ENCODE data around the gene NLRP11. TPM values are rescaled to one million over a fixed set of nuclear protein-coding genes. Genes with fewer than 3 reads are reported as not detected.
A peak's percentile ranks its signal among the peaks of the same experiment; 100 is the strongest.

The NLRP11 gene
- polyA plus RNA-seq (ENCODE audit: insufficient read length in 4 of 4) = under 1 TPM in 3 of 4 donors, not detected in 1; 0.11 to 0.19 (median 0.15) TPM

- DNase-seq (ENCODE audit: low read depth in 4 of 4, low spot score in 3 of 4) = no peak
These were observed at the start of gene NLRP11 for GRCh38 chr19:55831846-55832245. Gene NLRP11, minus strand, starts transcription at chr19:55831999. Its CDS starts 13,825 bp downstream, at chr19:55818174.

- no peak for DNase-seq (ENCODE audit: low read depth in 4 of 4, low spot score in 3 of 4)
These were observed 45.4 kb upstream of the NLRP11 start for GRCh38 chr19:55877211-55877610.

GRCh38 chr19:55870736-55871135 lies 38.9 kb upstream of the NLRP11 start:
- no peak for DNase-seq (ENCODE audit: low read depth in 4 of 4, low spot score in 3 of 4)

- no peak for DNase-seq (ENCODE audit: low read depth in 4 of 4, low spot score in 3 of 4)
These were observed 35.3 kb upstream of the NLRP11 start for GRCh38 chr19:55867101-55867500.

- no peak for DNase-seq (ENCODE audit: low read depth in 4 of 4, low spot score in 3 of 4)
These were observed 34.7 kb upstream of the NLRP11 start for GRCh38 chr19:55866521-55866920.

- no peak for DNase-seq (ENCODE audit: low read depth in 4 of 4, low spot score in 3 of 4)
These were observed 27.2 kb upstream of the NLRP11 start for GRCh38 chr19:55858969-55859368.

- DNase-seq (ENCODE audit: low read depth in 4 of 4, low spot score in 3 of 4) = no peak
These were observed 26.6 kb upstream of the NLRP11 start for GRCh38 chr19:55858401-55858800.

- DNase-seq (ENCODE audit: low read depth in 4 of 4, low spot score in 3 of 4) = no peak
These were observed 26.2 kb upstream of the NLRP11 start for GRCh38 chr19:55857974-55858373.

GRCh38 chr19:55857149-55857548 lies 25.4 kb upstream of the NLRP11 start:
- DNase-seq (ENCODE audit: low read depth in 4 of 4, low spot score in 3 of 4) = no peak

GRCh38 chr19:55855160-55855559 lies 23.4 kb upstream of the NLRP11 start:
- DNase-seq (ENCODE audit: low read depth in 4 of 4, low spot score in 3 of 4) = no peak

- no peak for DNase-seq (ENCODE audit: low read depth in 4 of 4, low spot score in 3 of 4)
These were observed 7.1 kb upstream of the NLRP11 start for GRCh38 chr19:55838906-55839305.

- no peak for DNase-seq (ENCODE audit: low read depth in 4 of 4, low spot score in 3 of 4)
These were observed 6.5 kb upstream of the NLRP11 start for GRCh38 chr19:55838251-55838650.

- no peak for DNase-seq (ENCODE audit: low read depth in 4 of 4, low spot score in 3 of 4)
These were observed 4.5 kb upstream of the NLRP11 start, which contains the start of gene NLRP4 for GRCh38 chr19:55836340-55836739. Gene NLRP4, plus strand, starts transcription at chr19:55836540. Its CDS starts 15,541 bp downstream, at chr19:55852081.

GRCh38 chr19:55832676-55833075 lies 877 bp upstream of the NLRP11 start:
- DNase-seq (ENCODE audit: low read depth in 4 of 4, low spot score in 3 of 4) = no peak

- no peak for DNase-seq (ENCODE audit: low read depth in 4 of 4, low spot score in 3 of 4)
These were observed 1.1 kb downstream of the NLRP11 start for GRCh38 chr19:55830656-55831055.

GRCh38 chr19:55820037-55820436 lies 11.8 kb downstream of the NLRP11 start:
- no peak for DNase-seq (ENCODE audit: low read depth in 4 of 4, low spot score in 3 of 4)

- DNase-seq (ENCODE audit: low read depth in 4 of 4, low spot score in 3 of 4) = no peak
These were observed 17.9 kb downstream of the NLRP11 start for GRCh38 chr19:55813906-55814305.

GRCh38 chr19:55812449-55812848 lies 19.4 kb downstream of the NLRP11 start:
- DNase-seq (ENCODE audit: low read depth in 4 of 4, low spot score in 3 of 4) = no peak

GRCh38 chr19:55811340-55811739 lies 20.5 kb downstream of the NLRP11 start:
- DNase-seq (ENCODE audit: low read depth in 4 of 4, low spot score in 3 of 4) = no peak

GRCh38 chr19:55809381-55810058 lies 22.3 kb downstream of the NLRP11 start:
- peak in 1 of 4 donors; percentile 10 for DNase-seq (ENCODE audit: low read depth in 4 of 4, low spot score in 3 of 4)

- DNase-seq (ENCODE audit: low read depth in 4 of 4, low spot score in 3 of 4) = no peak
These were observed 29.5 kb downstream of the NLRP11 start for GRCh38 chr19:55802281-55802680.

GRCh38 chr19:55801416-55801815 lies 30.4 kb downstream of the NLRP11 start:
- DNase-seq (ENCODE audit: low read depth in 4 of 4, low spot score in 3 of 4) = no peak

- DNase-seq (ENCODE audit: low read depth in 4 of 4, low spot score in 3 of 4) = no peak
These were observed 36.8 kb downstream of the NLRP11 start for GRCh38 chr19:55795021-55795420.
